WTC11 (cell line): ENCODE measurements around the gene PPP4C. TPM values are rescaled to one million over a fixed set of nuclear protein-coding genes. Genes with fewer than 3 reads are reported as not detected.

Experiments used
- ATAC-seq: fragments of 200-7000 bp; cut with Tn5 transposase; 2 replicates; pipeline ENCODE4 v1.10.0; 2021; ENCODE audit warnings: mild to moderate bottlenecking, moderate library complexity
- CTCF ChIA-PET: fragments of 300-600 bp; sonication (Branson Sonifier 250); formaldehyde crosslinking; loops from one replicate; lab custom pipeline; 2021; ENCODE audit warnings: antibody characterized with exemption; lab: Charles Lee
- POLR2A ChIA-PET: fragments of 350-600 bp; sonication (Branson Sonifier 250); formaldehyde crosslinking; loops from one replicate; lab custom pipeline; 2021; ENCODE audit warnings: antibody characterized with exemption; lab: Charles Lee
- DNase-seq: peaks from one replicate; pipeline ENCODE4 v3.0.0; 2021; ENCODE audit warnings: low spot score
- H3K27ac Mint-ChIP-seq: 2 replicates; pipeline ENCODE4 v1.8.0; 2021; ENCODE audit warnings: mixed read lengths
- H3K27me3 Mint-ChIP-seq: 2 replicates; pipeline ENCODE4 v1.8.0; 2021; ENCODE audit warnings: low read depth, mild to moderate bottlenecking, moderate library complexity, mixed read lengths
- H3K36me3 Mint-ChIP-seq: 2 replicates; pipeline ENCODE4 v1.8.0; 2021; ENCODE audit warnings: mixed read lengths
- H3K4me1 Mint-ChIP-seq: 2 replicates; pipeline ENCODE4 v1.8.0; 2022; ENCODE audit warnings: mixed read lengths
- H3K4me3 Mint-ChIP-seq: 2 replicates; pipeline ENCODE4 v1.8.0; 2021; ENCODE audit warnings: mild to moderate bottlenecking, moderate library complexity, mixed read lengths
- H3K9me3 Mint-ChIP-seq: 2 replicates; pipeline ENCODE4 v1.8.0; 2021; ENCODE audit warnings: mixed read lengths
- KAT7 ChIP-seq: sonication (generic); formaldehyde crosslinking; IDR thresholded peaks from 2 replicates; pipeline ENCODE4 v1.8.1; 2023; ENCODE audit warnings: missing genetic modification reagents, mild to moderate bottlenecking, borderline replicate concordance
- MXD4 ChIP-seq: fragments of 250-450 bp; sonication (Bioruptor Pico); IDR thresholded peaks from 2 replicates; pipeline ENCODE4 v1.8.0; 2021; ENCODE audit warnings: mild to moderate bottlenecking, moderate library complexity, borderline replicate concordance
- NFATC4 ChIP-seq: fragments of 250-450 bp; sonication (Bioruptor Pico); IDR thresholded peaks from 2 replicates; pipeline ENCODE4 v1.9.0; 2021; ENCODE audit warnings: mild to moderate bottlenecking
- NR1H2 ChIP-seq: sonication (generic); formaldehyde crosslinking; IDR thresholded peaks from 2 replicates; pipeline ENCODE4 v1.9.0; 2021; ENCODE audit warnings: mild to moderate bottlenecking, moderate library complexity, missing genetic modification reagents
- ZNF396 ChIP-seq: fragments of 250-450 bp; sonication (Bioruptor Pico); IDR thresholded peaks from 2 replicates; pipeline ENCODE4 v1.8.0; 2021; ENCODE audit warnings: mild to moderate bottlenecking, moderate library complexity, borderline replicate concordance
- total RNA-seq: library from RNA; stranded (reverse); gene quantifications from 3 replicates; pipeline ENCODE4 v1.2.3, GENCODE V29; 2021
- TF ChIP-seq, protein P1 (sequence below): sonication (generic); formaldehyde crosslinking; conservative IDR thresholded peaks from 2 replicates; pipeline ENCODE4 v1.8.1; 2023; ENCODE audit warnings: mild to moderate bottlenecking, low read depth, missing genetic modification reagents, moderate library complexity
- TF ChIP-seq, protein P2 (sequence below): sonication (generic); formaldehyde crosslinking; IDR thresholded peaks from 2 replicates; pipeline ENCODE4 v1.8.0; 2022; ENCODE audit warnings: missing genetic modification reagents
- TF ChIP-seq, protein P3 (sequence below): fragments of 250-450 bp; sonication (Bioruptor Pico); conservative IDR thresholded peaks from 2 replicates; pipeline ENCODE4 v1.9.0; 2021; ENCODE audit warnings: mild to moderate bottlenecking
- TF ChIP-seq, protein P4 (sequence below): sonication (generic); formaldehyde crosslinking; conservative IDR thresholded peaks from 2 replicates; pipeline ENCODE4 v1.8.1; 2022; ENCODE audit warnings: mild to moderate bottlenecking, missing genetic modification reagents
- TF ChIP-seq, protein P5 (sequence below): sonication (generic); formaldehyde crosslinking; IDR thresholded peaks from 2 replicates; pipeline ENCODE4 v1.8.1; 2023; ENCODE audit warnings: mild to moderate bottlenecking, missing genetic modification reagents

Gene PPP4C
- total RNA-seq, 1 experiment from 2014 or later: 164 TPM

DNA sequence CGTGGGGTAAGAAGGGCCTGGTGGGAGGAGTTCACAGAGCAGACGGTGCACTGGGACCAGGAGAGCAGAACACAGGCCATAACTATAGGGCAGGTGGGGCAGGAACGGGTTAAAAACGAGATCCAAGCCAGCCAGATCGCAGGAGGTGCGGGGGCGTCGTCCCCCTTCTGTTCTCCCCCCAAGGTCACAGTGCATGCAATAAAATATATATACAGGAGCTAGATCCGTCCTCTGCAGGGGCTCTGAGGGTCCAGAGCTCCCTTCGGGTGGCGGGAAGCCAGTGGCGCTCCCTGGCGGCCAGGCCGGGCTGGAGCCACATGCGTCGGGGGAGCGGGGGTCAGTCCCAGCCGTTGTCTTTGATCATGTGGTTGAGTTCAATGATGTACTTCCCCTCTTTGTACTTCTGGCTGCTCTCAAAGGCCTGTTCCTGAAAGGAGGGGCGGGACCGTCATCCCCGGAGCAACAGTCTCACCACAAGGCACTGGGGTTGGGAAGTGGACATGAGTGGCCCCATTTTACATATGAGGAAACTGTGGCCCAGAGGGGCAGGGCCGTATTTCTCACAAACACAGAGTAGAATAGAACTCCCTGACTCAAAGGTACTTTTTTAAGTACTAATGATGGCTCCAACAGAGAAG, 16.7 kb downstream of the PPP4C start (continued):
- TF ChIP-seq ZNF396 (CRISPR knock-in tag): no peak
- TF ChIP-seq, protein P1, sequence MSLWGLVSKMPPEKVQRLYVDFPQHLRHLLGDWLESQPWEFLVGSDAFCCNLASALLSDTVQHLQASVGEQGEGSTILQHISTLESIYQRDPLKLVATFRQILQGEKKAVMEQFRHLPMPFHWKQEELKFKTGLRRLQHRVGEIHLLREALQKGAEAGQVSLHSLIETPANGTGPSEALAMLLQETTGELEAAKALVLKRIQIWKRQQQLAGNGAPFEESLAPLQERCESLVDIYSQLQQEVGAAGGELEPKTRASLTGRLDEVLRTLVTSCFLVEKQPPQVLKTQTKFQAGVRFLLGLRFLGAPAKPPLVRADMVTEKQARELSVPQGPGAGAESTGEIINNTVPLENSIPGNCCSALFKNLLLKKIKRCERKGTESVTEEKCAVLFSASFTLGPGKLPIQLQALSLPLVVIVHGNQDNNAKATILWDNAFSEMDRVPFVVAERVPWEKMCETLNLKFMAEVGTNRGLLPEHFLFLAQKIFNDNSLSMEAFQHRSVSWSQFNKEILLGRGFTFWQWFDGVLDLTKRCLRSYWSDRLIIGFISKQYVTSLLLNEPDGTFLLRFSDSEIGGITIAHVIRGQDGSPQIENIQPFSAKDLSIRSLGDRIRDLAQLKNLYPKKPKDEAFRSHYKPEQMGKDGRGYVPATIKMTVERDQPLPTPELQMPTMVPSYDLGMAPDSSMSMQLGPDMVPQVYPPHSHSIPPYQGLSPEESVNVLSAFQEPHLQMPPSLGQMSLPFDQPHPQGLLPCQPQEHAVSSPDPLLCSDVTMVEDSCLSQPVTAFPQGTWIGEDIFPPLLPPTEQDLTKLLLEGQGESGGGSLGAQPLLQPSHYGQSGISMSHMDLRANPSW (CRISPR knock-in tag): no peak
- no peak for TF ChIP-seq NFATC4
- TF ChIP-seq KAT7 (CRISPR knock-in tag): no peak
- TF ChIP-seq, protein P2, sequence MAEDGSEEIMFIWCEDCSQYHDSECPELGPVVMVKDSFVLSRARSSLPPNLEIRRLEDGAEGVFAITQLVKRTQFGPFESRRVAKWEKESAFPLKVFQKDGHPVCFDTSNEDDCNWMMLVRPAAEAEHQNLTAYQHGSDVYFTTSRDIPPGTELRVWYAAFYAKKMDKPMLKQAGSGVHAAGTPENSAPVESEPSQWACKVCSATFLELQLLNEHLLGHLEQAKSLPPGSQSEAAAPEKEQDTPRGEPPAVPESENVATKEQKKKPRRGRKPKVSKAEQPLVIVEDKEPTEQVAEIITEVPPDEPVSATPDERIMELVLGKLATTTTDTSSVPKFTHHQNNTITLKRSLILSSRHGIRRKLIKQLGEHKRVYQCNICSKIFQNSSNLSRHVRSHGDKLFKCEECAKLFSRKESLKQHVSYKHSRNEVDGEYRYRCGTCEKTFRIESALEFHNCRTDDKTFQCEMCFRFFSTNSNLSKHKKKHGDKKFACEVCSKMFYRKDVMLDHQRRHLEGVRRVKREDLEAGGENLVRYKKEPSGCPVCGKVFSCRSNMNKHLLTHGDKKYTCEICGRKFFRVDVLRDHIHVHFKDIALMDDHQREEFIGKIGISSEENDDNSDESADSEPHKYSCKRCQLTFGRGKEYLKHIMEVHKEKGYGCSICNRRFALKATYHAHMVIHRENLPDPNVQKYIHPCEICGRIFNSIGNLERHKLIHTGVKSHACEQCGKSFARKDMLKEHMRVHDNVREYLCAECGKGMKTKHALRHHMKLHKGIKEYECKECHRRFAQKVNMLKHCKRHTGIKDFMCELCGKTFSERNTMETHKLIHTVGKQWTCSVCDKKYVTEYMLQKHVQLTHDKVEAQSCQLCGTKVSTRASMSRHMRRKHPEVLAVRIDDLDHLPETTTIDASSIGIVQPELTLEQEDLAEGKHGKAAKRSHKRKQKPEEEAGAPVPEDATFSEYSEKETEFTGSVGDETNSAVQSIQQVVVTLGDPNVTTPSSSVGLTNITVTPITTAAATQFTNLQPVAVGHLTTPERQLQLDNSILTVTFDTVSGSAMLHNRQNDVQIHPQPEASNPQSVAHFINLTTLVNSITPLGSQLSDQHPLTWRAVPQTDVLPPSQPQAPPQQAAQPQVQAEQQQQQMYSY (CRISPR knock-in tag): no peak
- no peak for TF ChIP-seq MXD4 (CRISPR knock-in tag)

DNA sequence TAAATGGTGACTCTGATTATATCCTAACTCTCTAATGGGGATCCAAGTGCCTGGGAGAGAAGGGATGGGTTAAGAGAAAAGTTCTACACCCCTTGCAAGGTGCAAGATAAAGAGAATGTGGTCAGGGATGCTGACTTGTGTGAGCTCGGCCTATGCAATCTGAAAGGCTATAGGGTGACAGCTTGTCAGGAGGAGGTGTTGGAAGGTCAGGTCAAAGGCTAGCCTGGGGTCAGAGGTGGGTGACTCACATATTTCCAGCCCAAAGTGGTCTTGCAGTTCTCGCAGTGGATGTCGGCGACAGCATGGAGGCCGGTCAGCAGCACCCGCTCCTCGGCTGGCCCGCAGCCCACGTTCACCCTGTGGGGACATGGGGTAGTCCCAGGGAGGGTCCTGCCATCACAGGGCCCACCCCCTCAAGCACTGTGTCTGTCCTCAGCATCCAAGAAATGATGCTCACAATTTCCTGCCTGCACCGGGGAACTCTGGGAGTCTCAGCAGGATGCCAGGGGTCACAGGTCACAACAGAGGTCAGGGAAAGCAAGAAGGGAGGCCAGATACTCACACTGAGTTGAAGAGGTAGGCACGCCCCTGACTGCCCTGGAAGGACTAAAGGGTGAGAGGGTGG, 18.9 kb downstream of the PPP4C start:
- Mint-ChIP-seq H3K4me1 (peaks cover 25% of the 10 kb centered on the region), H3K9me3 (peaks cover 22% of the 10 kb centered on the region), H3K27me3 (peaks cover 16% of the 10 kb centered on the region), H3K4me3 (peak overlapping the region; percentile 75), H3K27ac (peak overlapping the region; percentile 82), H3K36me3 (peaks cover 29% of the 10 kb centered on the region)
- ATAC-seq (no peak), DNase-seq (no peak)
- ChIA-PET CTCF (interaction anchor here (3.8 to 4.2 kb wide), 2 partner anchors 18 to 40 kb away, joined by 26 to 33 read pairs; no protein-coding TSS in a partner anchor), POLR2A (no interaction called here)
- TF ChIP-seq, protein P3, sequence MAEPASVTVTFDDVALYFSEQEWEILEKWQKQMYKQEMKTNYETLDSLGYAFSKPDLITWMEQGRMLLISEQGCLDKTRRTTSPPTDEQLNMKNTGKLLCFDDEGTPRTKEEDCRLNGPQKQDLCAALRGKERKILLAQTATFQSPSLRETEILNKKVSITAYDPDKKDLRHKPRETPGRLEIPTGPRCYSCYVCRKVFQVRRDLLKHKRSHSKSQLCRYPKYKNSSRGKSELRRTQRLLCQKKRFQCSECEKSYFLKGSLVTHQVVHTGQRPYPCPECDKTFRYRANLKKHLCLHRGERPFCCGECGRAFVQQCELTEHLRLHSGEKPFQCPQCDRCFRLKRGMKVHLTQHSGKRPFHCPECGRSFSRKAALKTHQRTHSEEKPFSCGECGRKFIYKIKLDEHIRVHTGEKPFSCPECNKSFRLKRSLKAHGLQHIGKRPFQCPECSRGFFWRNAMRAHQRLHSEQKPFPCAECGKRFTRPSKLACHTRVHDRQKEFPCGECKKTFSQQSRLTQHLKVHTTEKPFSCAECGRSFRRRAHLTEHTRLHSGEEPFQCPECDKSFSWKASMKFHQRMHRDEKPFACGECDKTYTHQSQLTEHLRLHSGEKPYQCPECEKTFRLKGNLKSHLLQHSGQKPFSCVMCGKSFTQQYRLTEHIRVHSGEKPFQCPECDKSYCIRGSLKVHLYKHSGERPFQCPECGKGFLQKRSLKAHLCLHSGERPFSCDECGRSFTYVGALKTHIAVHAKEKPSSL (CRISPR knock-in tag): no peak
- TF ChIP-seq, protein P4, sequence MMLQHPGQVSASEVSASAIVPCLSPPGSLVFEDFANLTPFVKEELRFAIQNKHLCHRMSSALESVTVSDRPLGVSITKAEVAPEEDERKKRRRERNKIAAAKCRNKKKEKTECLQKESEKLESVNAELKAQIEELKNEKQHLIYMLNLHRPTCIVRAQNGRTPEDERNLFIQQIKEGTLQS (CRISPR knock-in tag): no peak
- TF ChIP-seq NR1H2 (CRISPR knock-in tag): no peak
- TF ChIP-seq, protein P5, sequence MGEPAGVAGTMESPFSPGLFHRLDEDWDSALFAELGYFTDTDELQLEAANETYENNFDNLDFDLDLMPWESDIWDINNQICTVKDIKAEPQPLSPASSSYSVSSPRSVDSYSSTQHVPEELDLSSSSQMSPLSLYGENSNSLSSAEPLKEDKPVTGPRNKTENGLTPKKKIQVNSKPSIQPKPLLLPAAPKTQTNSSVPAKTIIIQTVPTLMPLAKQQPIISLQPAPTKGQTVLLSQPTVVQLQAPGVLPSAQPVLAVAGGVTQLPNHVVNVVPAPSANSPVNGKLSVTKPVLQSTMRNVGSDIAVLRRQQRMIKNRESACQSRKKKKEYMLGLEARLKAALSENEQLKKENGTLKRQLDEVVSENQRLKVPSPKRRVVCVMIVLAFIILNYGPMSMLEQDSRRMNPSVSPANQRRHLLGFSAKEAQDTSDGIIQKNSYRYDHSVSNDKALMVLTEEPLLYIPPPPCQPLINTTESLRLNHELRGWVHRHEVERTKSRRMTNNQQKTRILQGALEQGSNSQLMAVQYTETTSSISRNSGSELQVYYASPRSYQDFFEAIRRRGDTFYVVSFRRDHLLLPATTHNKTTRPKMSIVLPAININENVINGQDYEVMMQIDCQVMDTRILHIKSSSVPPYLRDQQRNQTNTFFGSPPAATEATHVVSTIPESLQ (CRISPR knock-in tag): no peak
